ENCODE results near the gene CCDC102A. TPM values are rescaled to one million over a fixed set of nuclear protein-coding genes. Genes with fewer than 3 reads are reported as not detected.

CCDC102A gene
- total RNA-seq, 1 donor from 2014 or later, result 13.7 TPM

GRCh38 chr16:57537194-57537505 lies 779 bp upstream of the CCDC102A start:
- H3K27me3 ChIP-seq, result no peaks in the 10 kb centered on the region
- no peaks in the 10 kb centered on the region for H3K9me3 ChIP-seq
- H3K36me3 ChIP-seq, result no peaks in the 10 kb centered on the region
- TF ChIP-seq CTCF (IDR thresholded peaks at IDR 0.05), result no peak
- peaks cover 19 to 24% of the 10 kb centered on the region in 2 donors for H3K4me1 ChIP-seq
- DNase-seq (ENCODE audit: low spot score in 2 of 2), result no peak
- H3K27ac ChIP-seq, result peak overlapping the region in 1 of 2 donors; percentile 90
- intact Hi-C loops (cut with DNase I), result loop anchor here (2.0 to 10.0 kb wide), 6 partner anchors 90 to 605 kb away; partner anchors contain the start of genes CFAP20, CIAPIN1, COQ9 and CPNE2
- H3K4me3 ChIP-seq, result peak overlapping the region; percentile 92 to 93

GRCh38 chr16:57535680-57536305 lies 578 bp downstream of the CCDC102A start:
- DNase-seq (ENCODE audit: low spot score in 2 of 2), result peak; percentile 74 to 97
- intact Hi-C loops (cut with DNase I), result loop anchor here (1.0 to 10.0 kb wide), 8 partner anchors 49 to 603 kb away; partner anchors contain the start of genes CFAP20, CIAPIN1, COQ9 and CPNE2
- peak in 2 of 3 experiments; percentile 21 to 27 for TF ChIP-seq CTCF (IDR thresholded peaks at IDR 0.05)
- Histone ChIP-seq H3K4me1 (peaks cover 19 to 24% of the 10 kb centered on the region in 2 donors), H3K36me3 (no peaks in the 10 kb centered on the region), H3K27ac (peak overlapping the region; percentile 89 to 90), H3K9me3 (no peaks in the 10 kb centered on the region), H3K27me3 (no peaks in the 10 kb centered on the region), H3K4me3 (peak overlapping the region; percentile 92 to 93)

GRCh38 chr16:57534881-57535658 lies 1.3 kb downstream of the CCDC102A start:
- Histone ChIP-seq H3K9me3 (no peaks in the 10 kb centered on the region), H3K27me3 (no peaks in the 10 kb centered on the region), H3K4me1 (peaks cover 19 to 27% of the 10 kb centered on the region in 2 donors), H3K27ac (peak overlapping the region; percentile 89 to 90), H3K36me3 (no peaks in the 10 kb centered on the region), H3K4me3 (peak overlapping the region; percentile 92 to 93)
- peak in 1 of 2 donors; percentile 69 for DNase-seq (ENCODE audit: low spot score in 2 of 2)
- TF ChIP-seq CTCF (IDR thresholded peaks at IDR 0.05), result no peak
- intact Hi-C loops (cut with DNase I), result loop anchor here (2.0 to 10.0 kb wide), 6 partner anchors 88 to 603 kb away; partner anchors contain the start of genes CFAP20, CIAPIN1, COQ9 and CPNE2

- Histone ChIP-seq H3K36me3 (no peaks in the 10 kb centered on the region), H3K4me3 (peak overlapping the region in 1 of 2 donors; percentile 46), H3K9me3 (no peaks in the 10 kb centered on the region), H3K4me1 (peaks cover 19 to 31% of the 10 kb centered on the region in 2 donors), H3K27me3 (no peaks in the 10 kb centered on the region), H3K27ac (peak overlapping the region in 1 of 2 donors; percentile 90)
- peak in 1 of 2 donors; percentile 60 for DNase-seq (ENCODE audit: low spot score in 2 of 2)
- intact Hi-C loops (cut with DNase I), result loop anchor here (2.0 to 10.0 kb wide), 3 partner anchors 234 to 440 kb away; partner anchors contain the start of genes CPNE2, PSME3IP1 and RSPRY1
- TF ChIP-seq CTCF (IDR thresholded peaks at IDR 0.05), result no peak
Measured at GRCh38 chr16:57534337-57534880, 2.0 kb downstream of the CCDC102A start.

GRCh38 chr16:57533431-57534336 lies 2.7 kb downstream of the CCDC102A start:
- no peaks in the 10 kb centered on the region for H3K27me3 ChIP-seq
- no peaks in the 10 kb centered on the region for H3K36me3 ChIP-seq
- peaks cover 19 to 31% of the 10 kb centered on the region in 2 donors for H3K4me1 ChIP-seq
- intact Hi-C loops (cut with DNase I), result loop anchor here (2.0 to 10.0 kb wide), 3 partner anchors 233 to 439 kb away; partner anchors contain the start of genes CPNE2, PSME3IP1 and RSPRY1
- peak in 1 of 2 donors; percentile 73 for DNase-seq (ENCODE audit: low spot score in 2 of 2)
- peak overlapping the region in 1 of 2 donors; percentile 46 for H3K4me3 ChIP-seq
- peak overlapping the region; percentile 33 to 90 for H3K27ac ChIP-seq
- H3K9me3 ChIP-seq, result no peaks in the 10 kb centered on the region
- no peak for TF ChIP-seq CTCF (IDR thresholded peaks at IDR 0.05)
